Trophoblast cell (in vitro differentiated cells and primary cell): ENCODE measurements around the gene NSMCE3.

ENCODE experiments used
- DNase-seq, 2 donors: peaks; one replicate each; pipeline ENCODE4 v3.0.0-alpha.2; 2016
- H2AFZ ChIP-seq: 2 replicates; pipeline ENCODE4 v1.6.1; 2013; ENCODE audit warnings: low read length, moderate library complexity, mild to moderate bottlenecking; ENCODE audit not compliant: insufficient read depth, poor library complexity
- H2AK5ac ChIP-seq: 2 replicates; pipeline ENCODE4 v1.6.1; 2013; ENCODE audit warnings: mild to moderate bottlenecking, low read length
- H2BK120ac ChIP-seq: 2 replicates; pipeline ENCODE4 v1.6.1; 2013; ENCODE audit warnings: low read length, mild to moderate bottlenecking, moderate library complexity; ENCODE audit not compliant: insufficient read depth, poor library complexity
- H2BK12ac ChIP-seq: 2 replicates; pipeline ENCODE4 v1.6.1; 2013; ENCODE audit warnings: mild to moderate bottlenecking, low read length, moderate library complexity
- H2BK5ac ChIP-seq: 2 replicates; pipeline ENCODE4 v1.6.1; 2013; ENCODE audit warnings: low read length, low read depth, moderate library complexity, mild to moderate bottlenecking; ENCODE audit not compliant: poor library complexity
- H3K14ac ChIP-seq: 2 replicates; pipeline ENCODE4 v1.6.1; 2013; ENCODE audit warnings: mild to moderate bottlenecking, low read length
- H3K18ac ChIP-seq: 2 replicates; pipeline ENCODE4 v1.6.1; 2013; ENCODE audit warnings: mild to moderate bottlenecking, low read length
- H3K23ac ChIP-seq: 2 replicates; pipeline ENCODE4 v1.6.1; 2013; ENCODE audit warnings: low read length
- H3K27ac ChIP-seq: 2 replicates; pipeline ENCODE4 v1.5.1; 2013; ENCODE audit warnings: low read depth, mild to moderate bottlenecking, inconsistent platforms, low read length, moderate library complexity
- H3K27me3 ChIP-seq: 2 replicates; pipeline ENCODE4 v1.6.1; 2013; ENCODE audit warnings: inconsistent platforms, mild to moderate bottlenecking, low read length, moderate library complexity; ENCODE audit not compliant: insufficient read depth
- H3K36me3 ChIP-seq, 2 experiments: 1 replicate in 1 of 2; 2 replicates in 1 of 2; pipeline ENCODE4 v1.6.1; 2013; ENCODE audit warnings: low read length in 2 of 2, mild to moderate bottlenecking in 2 of 2, moderate library complexity in 1 of 2; ENCODE audit not compliant: insufficient read depth in 2 of 2, control insufficient read depth in 1 of 2
- H3K4ac ChIP-seq: 2 replicates; pipeline ENCODE4 v1.6.1; 2013; ENCODE audit warnings: low read depth, mild to moderate bottlenecking, low read length, moderate library complexity
- H3K4me1 ChIP-seq, 2 experiments: 1 replicate in 1 of 2; 2 replicates in 1 of 2; pipeline ENCODE4 v1.6.1; 2013; ENCODE audit warnings: low read length in 2 of 2, mild to moderate bottlenecking in 2 of 2, moderate library complexity in 1 of 2; ENCODE audit not compliant: insufficient read depth in 2 of 2, control insufficient read depth in 1 of 2
- H3K4me2 ChIP-seq: 2 replicates; pipeline ENCODE4 v1.6.1; 2013; ENCODE audit warnings: inconsistent platforms, mild to moderate bottlenecking, low read length, moderate library complexity
- H3K4me3 ChIP-seq: 2 replicates; pipeline ENCODE4 v1.5.1; 2013; ENCODE audit warnings: mild to moderate bottlenecking, low read depth, low read length, inconsistent platforms
- H3K79me1 ChIP-seq: one replicate; pipeline ENCODE4 v1.6.1; 2013; ENCODE audit warnings: low read length
- H3K79me2 ChIP-seq: 2 replicates; pipeline ENCODE4 v1.6.1; 2013; ENCODE audit warnings: low read length, mild to moderate bottlenecking; ENCODE audit not compliant: control insufficient read depth, insufficient read depth, poor library complexity
- H3K9ac ChIP-seq: 2 replicates; pipeline ENCODE4 v1.6.1; 2013; ENCODE audit warnings: mild to moderate bottlenecking, low read length
- H3K9me3 ChIP-seq: 2 replicates; pipeline ENCODE4 v1.6.1; 2013; ENCODE audit warnings: low read depth, mild to moderate bottlenecking, control low read depth, inconsistent platforms, low read length; ENCODE audit not compliant: insufficient read depth
- H4K12ac ChIP-seq: 2 replicates; pipeline ENCODE4 v1.6.1; 2013; ENCODE audit warnings: low read depth, mild to moderate bottlenecking, low read length, moderate library complexity
- H4K8ac ChIP-seq: 2 replicates; pipeline ENCODE4 v1.6.1; 2013; ENCODE audit warnings: low read depth, mild to moderate bottlenecking, low read length, moderate library complexity
- H4K91ac ChIP-seq: one replicate; pipeline ENCODE4 v1.6.1; 2013; ENCODE audit warnings: low read depth, mild to moderate bottlenecking, low read length, moderate library complexity
- WGBS: extraction: QIAGEN DNeasy Blood & Tissue Kit; methylation state at CpG from one replicate; pipeline ENCODE4 v1.1.7; 2013; ENCODE audit warnings: missing lambda C conversion rate; ENCODE audit not compliant: insufficient read length, insufficient coverage; ENCODE audit errors: extremely low coverage; 5-methylcytosine and 5-hydroxymethylcytosine counted together

The NSMCE3 gene

GRCh38 chr15:29266052-29266582, 3.5 kb downstream of the NSMCE3 start:
- DNase-seq, result no peak
- Histone ChIP-seq H3K9me3 (no peaks in the 10 kb centered on the region), H2AFZ (no peak overlapping the region), H2BK5ac (no peak overlapping the region), H2AK5ac (no peak overlapping the region), H4K91ac (no peak overlapping the region), H3K14ac (no peak overlapping the region), H2BK120ac (no peak overlapping the region), H3K23ac (no peak overlapping the region), H3K4me3 (no peak overlapping the region), H4K12ac (no peak overlapping the region), H3K4me2 (no peak overlapping the region), H3K27ac (no peak overlapping the region), H3K4ac (no peak overlapping the region), H3K18ac (no peak overlapping the region), H2BK12ac (no peak overlapping the region), H4K8ac (no peak overlapping the region), H3K4me1 (peaks cover 3% of the 10 kb centered on the region in 2 experiments), H3K36me3 (no peaks in the 10 kb centered on the region), H3K9ac (no peak overlapping the region), H3K27me3 (no peaks in the 10 kb centered on the region), H3K79me2 (no peaks in the 10 kb centered on the region), H3K79me1 (peaks cover 4% of the 10 kb centered on the region)
- no CpG with 5 or more reads among the region's 1 CpG for WGBS

- Histone ChIP-seq H3K9ac (no peak overlapping the region), H4K12ac (no peak overlapping the region), H2BK120ac (no peak overlapping the region), H3K27ac (no peak overlapping the region), H2AFZ (no peak overlapping the region), H3K4me3 (no peak overlapping the region), H3K4me2 (no peak overlapping the region), H2AK5ac (no peak overlapping the region), H3K36me3 (no peaks in the 10 kb centered on the region), H4K8ac (no peak overlapping the region), H2BK12ac (no peak overlapping the region), H3K14ac (no peak overlapping the region), H4K91ac (no peak overlapping the region), H3K9me3 (no peaks in the 10 kb centered on the region), H3K4me1 (no peaks in the 10 kb centered on the region), H3K79me1 (no peaks in the 10 kb centered on the region), H2BK5ac (no peak overlapping the region), H3K23ac (no peak overlapping the region), H3K27me3 (no peaks in the 10 kb centered on the region), H3K18ac (no peak overlapping the region), H3K4ac (no peak overlapping the region), H3K79me2 (no peaks in the 10 kb centered on the region)
- no peak for DNase-seq
- no CpG with 5 or more reads among the region's 3 CpGs for WGBS
Observed at GRCh38 chr15:29263289-29263688, 6.3 kb downstream of the NSMCE3 start.

GRCh38 chr15:29262738-29263137, 6.9 kb downstream of the NSMCE3 start:
- Histone ChIP-seq H3K4ac (no peak overlapping the region), H4K12ac (no peak overlapping the region), H3K4me3 (no peak overlapping the region), H3K4me2 (no peak overlapping the region), H3K14ac (no peak overlapping the region), H2AK5ac (no peak overlapping the region), H3K4me1 (no peaks in the 10 kb centered on the region), H2BK5ac (no peak overlapping the region), H3K27me3 (no peaks in the 10 kb centered on the region), H2BK120ac (no peak overlapping the region), H3K36me3 (no peaks in the 10 kb centered on the region), H3K27ac (no peak overlapping the region), H4K91ac (no peak overlapping the region), H3K18ac (no peak overlapping the region), H2AFZ (no peak overlapping the region), H3K9me3 (no peaks in the 10 kb centered on the region), H3K79me2 (no peaks in the 10 kb centered on the region), H3K9ac (no peak overlapping the region), H4K8ac (no peak overlapping the region), H3K23ac (no peak overlapping the region), H3K79me1 (no peaks in the 10 kb centered on the region), H2BK12ac (no peak overlapping the region)
- no peak for DNase-seq
- no CpG with 5 or more reads among the region's 2 CpGs for WGBS

GRCh38 chr15:29260896-29261295, 8.7 kb downstream of the NSMCE3 start:
- Histone ChIP-seq H3K4ac (no peak overlapping the region), H3K36me3 (no peaks in the 10 kb centered on the region), H4K12ac (no peak overlapping the region), H3K79me1 (no peaks in the 10 kb centered on the region), H4K8ac (no peak overlapping the region), H4K91ac (no peak overlapping the region), H3K18ac (no peak overlapping the region), H2BK120ac (no peak overlapping the region), H3K23ac (no peak overlapping the region), H2AFZ (no peak overlapping the region), H3K4me1 (no peaks in the 10 kb centered on the region), H3K27me3 (no peaks in the 10 kb centered on the region), H3K27ac (no peak overlapping the region), H3K4me3 (no peak overlapping the region), H3K79me2 (no peaks in the 10 kb centered on the region), H2AK5ac (no peak overlapping the region), H2BK5ac (no peak overlapping the region), H3K14ac (no peak overlapping the region), H3K4me2 (no peak overlapping the region), H2BK12ac (no peak overlapping the region), H3K9ac (no peak overlapping the region), H3K9me3 (no peaks in the 10 kb centered on the region)
- WGBS, result no CpG with 5 or more reads among the region's 6 CpGs
- DNase-seq, result no peak
